H9 (cell line): ENCODE data around the gene MRC2. TPM values are rescaled to one million over a fixed set of nuclear protein-coding genes. Genes with fewer than 3 reads are reported as not detected.

Experiments
- DNase-seq: peaks from one replicate; pipeline ENCODE4 v3.0.0-alpha.2; 2017
- H2AFZ ChIP-seq: one replicate; pipeline ENCODE4 v1.6.1; 2013; ENCODE audit warnings: mild to moderate bottlenecking, low read length, control low read depth, moderate library complexity
- H2AK5ac ChIP-seq: 2 replicates; pipeline ENCODE4 v1.6.1; 2013; ENCODE audit warnings: low read length, control low read depth, mixed read lengths; ENCODE audit not compliant: insufficient read length
- H2BK120ac ChIP-seq: one replicate; pipeline ENCODE4 v1.6.1; 2013; ENCODE audit warnings: low read depth, mild to moderate bottlenecking, low read length, control low read depth, inconsistent platforms; ENCODE audit not compliant: poor library complexity, severe bottlenecking
- H2BK12ac ChIP-seq: 2 replicates; pipeline ENCODE4 v1.6.1; 2013; ENCODE audit warnings: low read length, control low read depth, mixed read lengths, low read depth; ENCODE audit not compliant: insufficient read length
- H2BK15ac ChIP-seq: 2 replicates; pipeline ENCODE4 v1.6.1; 2013; ENCODE audit warnings: low read depth, low read length, control low read depth
- H2BK20ac ChIP-seq: one replicate; pipeline ENCODE4 v1.6.1; 2013; ENCODE audit warnings: low read depth, mild to moderate bottlenecking, low read length, control low read depth, inconsistent platforms; ENCODE audit not compliant: poor library complexity, severe bottlenecking
- H2BK5ac ChIP-seq: 2 replicates; pipeline ENCODE4 v1.6.1; 2013; ENCODE audit warnings: low read length, control low read depth, mixed read lengths; ENCODE audit not compliant: insufficient read length
- H3K14ac ChIP-seq: 2 replicates; pipeline ENCODE4 v1.6.1; 2013; ENCODE audit warnings: low read length, control low read depth; ENCODE audit not compliant: insufficient read depth
- H3K18ac ChIP-seq: 2 replicates; pipeline ENCODE4 v1.6.1; 2013; ENCODE audit warnings: low read depth, mild to moderate bottlenecking, mixed read lengths, low read length, control low read depth; ENCODE audit not compliant: insufficient read length
- H3K23ac ChIP-seq: 2 replicates; pipeline ENCODE4 v1.6.1; 2013; ENCODE audit warnings: low read length, control low read depth, mixed read lengths, low read depth; ENCODE audit not compliant: insufficient read length
- H3K23me2 ChIP-seq: 2 replicates; pipeline ENCODE4 v1.6.1; 2013; ENCODE audit warnings: low read depth, mild to moderate bottlenecking, mixed read lengths, low read length, control low read depth; ENCODE audit not compliant: insufficient read length, poor library complexity, severe bottlenecking
- H3K27ac ChIP-seq: 2 replicates; pipeline ENCODE4 v1.5.1; 2013; ENCODE audit warnings: low read length, control low read depth, mixed read lengths, low read depth; ENCODE audit not compliant: insufficient read length
- H3K27me3 ChIP-seq: 2 replicates; pipeline ENCODE4 v1.6.1; 2013; ENCODE audit warnings: low read length, control low read depth, inconsistent platforms; ENCODE audit not compliant: insufficient read depth
- H3K4ac ChIP-seq: 2 replicates; pipeline ENCODE4 v1.6.1; 2013; ENCODE audit warnings: low read depth, mild to moderate bottlenecking, control low read depth, inconsistent platforms, low read length, moderate library complexity
- H3K4me1 ChIP-seq: 2 replicates; pipeline ENCODE4 v1.6.1; 2013; ENCODE audit warnings: low read length, control low read depth, inconsistent platforms; ENCODE audit not compliant: insufficient read depth
- H3K4me2 ChIP-seq: 2 replicates; pipeline ENCODE4 v1.6.1; 2013; ENCODE audit warnings: low read length, control low read depth, mixed read lengths; ENCODE audit not compliant: insufficient read length, insufficient read depth
- H3K56ac ChIP-seq: 2 replicates; pipeline ENCODE4 v1.6.1; 2013; ENCODE audit warnings: low read depth, mild to moderate bottlenecking, mixed read lengths, low read length, control low read depth; ENCODE audit not compliant: insufficient read length
- H3K79me1 ChIP-seq: 2 replicates; pipeline ENCODE4 v1.6.1; 2013; ENCODE audit warnings: low read depth, mild to moderate bottlenecking, moderate library complexity, low read length, control low read depth, inconsistent platforms; ENCODE audit not compliant: insufficient read depth, poor library complexity, severe bottlenecking
- H3K79me2 ChIP-seq: 2 replicates; pipeline ENCODE4 v1.6.1; 2013; ENCODE audit warnings: low read length, control low read depth, inconsistent platforms; ENCODE audit not compliant: insufficient read depth
- H3K9ac ChIP-seq: 2 replicates; pipeline ENCODE4 v1.6.1; 2013; ENCODE audit warnings: low read length, control low read depth, mixed read lengths; ENCODE audit not compliant: insufficient read length; ENCODE audit errors: extremely low read depth
- H3K9me3 ChIP-seq: one replicate; pipeline ENCODE4 v1.6.1; 2013; ENCODE audit warnings: low read depth, low read length, inconsistent platforms; ENCODE audit not compliant: control insufficient read depth
- H3T11ph ChIP-seq: one replicate; pipeline ENCODE4 v1.6.1; 2013; ENCODE audit warnings: mild to moderate bottlenecking, low read length, control low read depth, inconsistent platforms
- H4K20me1 ChIP-seq: one replicate; pipeline ENCODE4 v1.6.1; 2013; ENCODE audit not compliant: control insufficient read depth, insufficient read length, insufficient read depth
- H4K5ac ChIP-seq: 2 replicates; pipeline ENCODE4 v1.6.1; 2013; ENCODE audit warnings: low read depth, mild to moderate bottlenecking, mixed read lengths, low read length, control low read depth; ENCODE audit not compliant: insufficient read length
- H4K8ac ChIP-seq: replicated peaks from 2 replicates; pipeline ENCODE4 v1.6.1; 2013; ENCODE audit warnings: low read length, control low read depth, mixed read lengths, low read depth; ENCODE audit not compliant: insufficient read length
- H4K91ac ChIP-seq: 2 replicates; pipeline ENCODE4 v1.6.1; 2013; ENCODE audit warnings: low read depth, mild to moderate bottlenecking, moderate library complexity, mixed read lengths, low read length, control low read depth; ENCODE audit not compliant: insufficient read length
- H3K27ac Mint-ChIP-seq, 3 experiments: 2 replicates in 2 of 3; 3 replicates in 1 of 3; pipeline ENCODE4 v1.8.0; 2020 to 2021; ENCODE audit warnings: mixed read lengths in 3 of 3, mild to moderate bottlenecking in 1 of 3, moderate library complexity in 1 of 3
- H3K27me3 Mint-ChIP-seq: 2 replicates; pipeline ENCODE4 v1.8.0; 2021; ENCODE audit warnings: low read depth, mild to moderate bottlenecking, moderate library complexity, mixed read lengths
- H3K36me3 Mint-ChIP-seq, 3 experiments: 2 replicates in 2 of 3; 3 replicates in 1 of 3; pipeline ENCODE4 v1.8.0; 2020 to 2021; ENCODE audit warnings: low read depth in 3 of 3, mixed read lengths in 3 of 3; ENCODE audit not compliant: insufficient read depth in 1 of 3
- H3K4me1 Mint-ChIP-seq, 2 experiments: 2 replicates each; pipeline ENCODE4 v1.8.0; 2020; ENCODE audit warnings: mixed read lengths in 2 of 2
- H3K4me3 Mint-ChIP-seq, 2 experiments: 2 replicates in 1 of 2; 3 replicates in 1 of 2; pipeline ENCODE4 v1.8.0; 2020 to 2021; ENCODE audit warnings: mild to moderate bottlenecking in 2 of 2, mixed read lengths in 2 of 2, moderate library complexity in 1 of 2
- H3K9me3 Mint-ChIP-seq, 2 experiments: 2 replicates in 1 of 2; 3 replicates in 1 of 2; pipeline ENCODE4 v1.8.0; 2020; ENCODE audit warnings: mild to moderate bottlenecking in 2 of 2, mixed read lengths in 2 of 2, moderate library complexity in 1 of 2
- CTCF ChIP-seq: fragments of 200-600 bp; sonication (generic); conservative IDR thresholded peaks from 3 replicates; pipeline ENCODE4 v1.8.0; 2021; ENCODE audit warnings: antibody characterized with exemption, mild to moderate bottlenecking
- WGBS: extraction: QIAGEN DNeasy Blood & Tissue Kit; methylation state at CpG from one replicate; pipeline ENCODE4 v1.1.7; 2013; ENCODE audit warnings: missing lambda C conversion rate, low lambda C conversion rate, mixed read lengths; ENCODE audit not compliant: insufficient read length; ENCODE audit errors: extremely low coverage; 5-methylcytosine and 5-hydroxymethylcytosine counted together
- total RNA-seq: library from RNA; stranded (reverse); gene quantifications from 2 replicates; pipeline ENCODE4 v1.2.1, GENCODE V29; 2021

The MRC2 gene
- total RNA-seq, 1 experiment from 2014 or later, result 18.7 TPM

- H2BK15ac ChIP-seq, result no peak overlapping the region
- H3T11ph ChIP-seq, result no peak overlapping the region
- no peak overlapping the region for H2BK120ac ChIP-seq
- H3K79me2 ChIP-seq, result peaks cover 4% of the 10 kb centered on the region; the same call in 1 of the 2 replicates
- Mint-ChIP-seq H3K36me3 (peaks cover 0 to 9% (median 5%) of the 10 kb centered on the region in 3 experiments; a peak in 6 of 7 replicates), H3K9me3 (no peaks in the 10 kb centered on the region; a peak in 1 of 5 replicates), H3K4me3 (no peak overlapping the region; a peak in 2 of 5 replicates), H3K27ac (no peak overlapping the region; a peak in 2 of 7 replicates), H3K27me3 (peaks cover 20% of the 10 kb centered on the region), H3K4me1 (peaks cover 49 to 53% of the 10 kb centered on the region in 2 experiments)
- H2BK20ac ChIP-seq, result no peak overlapping the region
- H3K18ac ChIP-seq, result no peak overlapping the region
- WGBS, result no CpG with 5 or more reads among the region's 12 CpGs
- H2BK12ac ChIP-seq, result no peak overlapping the region
- H3K23me2 ChIP-seq, result peaks cover 16% of the 10 kb centered on the region
- H4K5ac ChIP-seq, result no peak overlapping the region
- no peak overlapping the region for H3K9ac ChIP-seq
- DNase-seq, result no peak
- H2AK5ac ChIP-seq, result no peak overlapping the region
- H4K20me1 ChIP-seq, result no peaks in the 10 kb centered on the region
- TF ChIP-seq CTCF, result no peak
- H2AFZ ChIP-seq, result no peak overlapping the region
- H2BK5ac ChIP-seq, result no peak overlapping the region
- H3K4me1 ChIP-seq, result peaks cover 9% of the 10 kb centered on the region; the same call in 1 of the 2 replicates
- H3K27ac ChIP-seq, result no peak overlapping the region
- H3K27me3 ChIP-seq, result no peaks in the 10 kb centered on the region
- H3K4me2 ChIP-seq, result no peak overlapping the region
- H4K91ac ChIP-seq, result no peak overlapping the region
- no peak overlapping the region for H3K23ac ChIP-seq
- no peak overlapping the region for H3K14ac ChIP-seq
- no peak overlapping the region for H3K56ac ChIP-seq
- no peak overlapping the region for H4K8ac ChIP-seq
- H3K9me3 ChIP-seq, result no peaks in the 10 kb centered on the region
- no peaks in the 10 kb centered on the region for H3K79me1 ChIP-seq
- H3K4ac ChIP-seq, result no peak overlapping the region
Measured at GRCh38 chr17:62630365-62631085, 3.1 kb downstream of the MRC2 start.
